HPDE6-E6E7 (cell line): ENCODE data around the gene ILF2.
"Not testable (repeated sequence)": the region's sequence is repeated elsewhere in the genome, so short reads cannot be mapped to it uniquely, and the experiment has no call there.

Source experiments
- DNase-seq: peaks from one replicate; pipeline ENCODE4 v3.0.0; 2011; ENCODE audit warnings: missing footprints; ENCODE audit errors: extremely low spot score

ILF2 gene

GRCh38 chr1:153670859-153671627 is at the start of gene ILF2:
Gene ILF2 (minus strand): TSS chr1:153670993. CDS start chr1:153670922, 71 bp downstream.
- peak; percentile 99 for DNase-seq

- no peak for DNase-seq
Observed at GRCh38 chr1:153717330-153717729, 46.5 kb upstream of the ILF2 start.

- DNase-seq, result not testable (repeated sequence)
Observed at GRCh38 chr1:153716211-153716610, 45.4 kb upstream of the ILF2 start.

GRCh38 chr1:153711026-153711425 is 40.2 kb upstream of the ILF2 start:
- DNase-seq, result no peak

GRCh38 chr1:153705484-153705883 is 34.7 kb upstream of the ILF2 start:
- no peak for DNase-seq

GRCh38 chr1:153699768-153700167 is 29.0 kb upstream of the ILF2 start:
- no peak for DNase-seq

GRCh38 chr1:153698923-153699714 is 28.3 kb upstream of the ILF2 start:
- DNase-seq, result no peak

- DNase-seq, result no peak
Observed at GRCh38 chr1:153698020-153698922, 27.5 kb upstream of the ILF2 start.

GRCh38 chr1:153697191-153698019 is 26.6 kb upstream of the ILF2 start:
- DNase-seq, result no peak

GRCh38 chr1:153696741-153697140 is 25.9 kb upstream of the ILF2 start:
- no peak for DNase-seq

- DNase-seq, result no peak
Observed at GRCh38 chr1:153693466-153693865, 22.7 kb upstream of the ILF2 start.

- DNase-seq, result no peak
Observed at GRCh38 chr1:153688736-153689328, 18.0 kb upstream of the ILF2 start.

GRCh38 chr1:153688276-153688675 is 17.5 kb upstream of the ILF2 start:
- no peak for DNase-seq

GRCh38 chr1:153687346-153688125 is 16.7 kb upstream of the ILF2 start:
- no peak for DNase-seq

- no peak for DNase-seq
Observed at GRCh38 chr1:153685544-153686340, 14.9 kb upstream of the ILF2 start.

- DNase-seq, result no peak
Observed at GRCh38 chr1:153684892-153685291, 14.1 kb upstream of the ILF2 start.

GRCh38 chr1:153683854-153684253 is 13.1 kb upstream of the ILF2 start:
- DNase-seq, result peak; percentile 33

GRCh38 chr1:153682730-153683129 is 11.9 kb upstream of the ILF2 start:
- DNase-seq, result no peak

GRCh38 chr1:153680120-153680403 is 9.3 kb upstream of the ILF2 start:
- no peak for DNase-seq
